OCI-LY3 (cell line): ENCODE results near the gene PALM3.
"Not testable (repeated sequence)": the region's sequence is repeated elsewhere in the genome, so short reads cannot be mapped to it uniquely, and the experiment has no call there.

ENCODE experiments used
- H2AFZ ChIP-seq: fragments of 200-600, 300-600 bp; shearing (Covaris generic); 2 replicates; pipeline ENCODE4 v1.6.0; 2014; ENCODE audit warnings: antibody characterized with exemption, low read depth, low read length
- H3K27ac ChIP-seq: fragments of 200-600, 300-600 bp; sonication (generic); 2 replicates; pipeline ENCODE4 v1.5.1; 2014; ENCODE audit warnings: mild to moderate bottlenecking, low read length, moderate library complexity, mixed read lengths
- H3K27me3 ChIP-seq: fragments of 200-600, 300-600 bp; sonication (generic); 2 replicates; pipeline ENCODE4 v1.6.1; 2014; ENCODE audit warnings: low read depth, low read length, mixed read lengths
- H3K36me3 ChIP-seq: fragments of 200-600, 300-600 bp; sonication (generic); replicated peaks from 2 replicates; pipeline ENCODE3; 2014; ENCODE audit warnings: low read depth, low read length, mixed read lengths
- H3K4me1 ChIP-seq: fragments of 300-600, 200-600 bp; sonication (generic); 2 replicates; pipeline ENCODE4 v1.6.1; 2014; ENCODE audit warnings: low read length, mixed read lengths
- H3K4me2 ChIP-seq: fragments of 200-600, 300-600 bp; sonication (generic); 2 replicates; pipeline ENCODE4 v1.6.1; 2014; ENCODE audit warnings: low read length, mixed read lengths
- H3K4me3 ChIP-seq: fragments of 300-600, 200-600 bp; sonication (generic); 2 replicates; pipeline ENCODE4 v1.5.1; 2014; ENCODE audit warnings: antibody characterized with exemption, mild to moderate bottlenecking, low read length, moderate library complexity
- H3K79me2 ChIP-seq: fragments of 300-600, 200-600 bp; shearing (Covaris generic); 2 replicates; pipeline ENCODE4 v1.6.1; 2014; ENCODE audit warnings: mild to moderate bottlenecking, low read length, mixed read lengths
- H3K9ac ChIP-seq: fragments of 300-600, 200-600 bp; shearing (Covaris generic); 2 replicates; pipeline ENCODE4 v1.6.0; 2014; ENCODE audit warnings: mild to moderate bottlenecking, low read length, moderate library complexity
- H3K9me3 ChIP-seq: fragments of 200-600, 300-600 bp; shearing (Covaris generic); 2 replicates; pipeline ENCODE4 v1.6.1; 2014; ENCODE audit warnings: low read length, mixed read lengths; ENCODE audit not compliant: insufficient read depth
- H4K20me1 ChIP-seq: fragments of 200-600, 300-600 bp; sonication (generic); 2 replicates; pipeline ENCODE4 v1.6.1; 2016; ENCODE audit warnings: low read length, mixed read lengths; ENCODE audit not compliant: insufficient read depth
- CTCF ChIP-seq: fragments of 200-600, 300-600 bp; sonication (generic); IDR thresholded peaks from 2 replicates; pipeline ENCODE4 v1.5.1; 2014; ENCODE audit warnings: antibody characterized with exemption, low read length, low read depth
- EZH2phosphoT487 ChIP-seq: fragments of 200-600 bp; shearing (Covaris generic); IDR thresholded peaks from 2 replicates; pipeline ENCODE4 v1.6.1; 2018; ENCODE audit warnings: antibody characterized with exemption, mixed run types, low read depth

The PALM3 gene

DNA sequence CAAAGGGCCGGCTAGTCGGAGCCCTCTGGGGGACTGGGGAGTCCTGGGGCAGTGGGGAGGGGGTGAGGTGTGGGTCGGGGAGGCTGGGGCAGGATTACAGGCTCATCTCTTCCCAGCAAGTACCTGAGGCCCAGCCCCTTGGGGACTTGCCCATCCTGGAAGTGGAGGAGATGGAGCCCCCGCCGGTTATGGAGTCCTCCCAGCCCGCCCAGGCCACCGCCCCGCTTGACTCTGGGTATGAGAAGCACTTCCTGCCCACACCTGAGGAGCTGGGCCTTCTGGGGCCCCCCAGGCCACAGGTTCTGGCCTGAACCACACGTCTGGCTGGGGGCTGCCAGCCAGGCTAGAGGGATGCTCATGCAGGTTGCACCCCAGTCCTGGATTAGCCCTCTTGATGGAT lies 9.9 kb downstream of the PALM3 start:
- H4K20me1 ChIP-seq = no peaks in the 10 kb centered on the region
- H2AFZ ChIP-seq = no peak overlapping the region
- no peak overlapping the region for H3K4me3 ChIP-seq
- H3K36me3 ChIP-seq = peaks cover 18% of the 10 kb centered on the region
- no peaks in the 10 kb centered on the region for H3K4me1 ChIP-seq
- no peaks in the 10 kb centered on the region for H3K27me3 ChIP-seq
- H3K27ac ChIP-seq = no peak overlapping the region
- H3K9ac ChIP-seq = no peak overlapping the region
- H3K9me3 ChIP-seq = no peaks in the 10 kb centered on the region
- H3K4me2 ChIP-seq = no peak overlapping the region
- H3K79me2 ChIP-seq = no peaks in the 10 kb centered on the region
- TF ChIP-seq EZH2phosphoT487 (no peak), CTCF (no peak)

DNA sequence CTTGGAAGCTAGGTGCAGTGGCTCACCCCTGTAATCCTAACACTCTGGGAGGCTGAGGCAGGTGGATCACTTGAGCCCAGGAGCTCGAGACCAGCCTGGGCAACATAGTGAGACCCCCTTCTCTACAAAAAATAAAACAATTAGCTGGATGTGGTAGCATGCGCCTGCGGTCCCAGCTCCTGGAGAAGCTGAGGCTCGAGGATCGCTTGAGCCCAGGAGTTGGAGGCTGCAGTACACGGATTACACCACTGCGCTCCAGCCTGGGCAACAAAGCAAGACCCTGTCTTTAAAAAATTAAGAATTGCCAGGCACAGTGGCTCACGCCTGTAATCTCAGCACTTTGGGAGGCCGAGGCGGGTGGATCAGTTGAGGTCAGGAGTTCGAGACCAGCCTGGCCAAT lies 10.9 kb downstream of the PALM3 start:
- H3K4me1 ChIP-seq, H3K4me3 ChIP-seq, H3K4me2 ChIP-seq, H3K27me3 ChIP-seq, H4K20me1 ChIP-seq, H3K9me3 ChIP-seq, H2AFZ ChIP-seq, H3K27ac ChIP-seq, H3K9ac ChIP-seq, H3K79me2 ChIP-seq: not testable (repeated sequence)
- H3K36me3 ChIP-seq = peaks cover 18% of the 10 kb centered on the region

DNA sequence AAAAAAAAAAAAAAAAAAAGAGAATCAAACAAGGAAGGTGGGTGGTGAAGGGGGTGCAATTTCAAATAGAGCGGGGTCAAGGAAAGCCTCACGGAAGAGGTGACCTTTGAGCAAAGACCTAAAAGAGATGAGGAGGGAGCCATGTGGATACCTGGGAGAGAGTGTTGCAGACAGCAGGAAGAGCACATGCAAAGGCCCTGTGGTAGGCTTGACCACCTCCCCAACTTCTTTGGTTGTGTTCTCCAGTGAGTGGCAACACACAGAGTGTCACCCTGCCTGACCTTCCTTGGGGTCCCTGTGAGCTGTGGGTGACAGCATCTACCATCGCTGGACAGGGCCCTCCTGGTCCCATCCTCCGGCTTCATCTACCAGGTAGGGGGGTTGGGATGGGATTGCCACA lies 11.4 kb downstream of the PALM3 start:
- no peaks in the 10 kb centered on the region for H3K79me2 ChIP-seq
- H3K9me3 ChIP-seq = no peaks in the 10 kb centered on the region
- no peak overlapping the region for H3K27ac ChIP-seq
- H3K36me3 ChIP-seq = peaks cover 18% of the 10 kb centered on the region
- no peak overlapping the region for H3K4me3 ChIP-seq
- TF ChIP-seq CTCF (no peak), EZH2phosphoT487 (no peak)
- no peak overlapping the region for H2AFZ ChIP-seq
- H3K4me1 ChIP-seq = no peaks in the 10 kb centered on the region
- no peaks in the 10 kb centered on the region for H4K20me1 ChIP-seq
- H3K9ac ChIP-seq = no peak overlapping the region
- H3K4me2 ChIP-seq = no peak overlapping the region
- no peaks in the 10 kb centered on the region for H3K27me3 ChIP-seq

GRCh38 chr19:14048443-14049153 lies 13.3 kb downstream of the PALM3 start:
- Histone ChIP-seq H3K9ac (no peak overlapping the region), H3K4me1 (no peaks in the 10 kb centered on the region), H3K4me2 (no peak overlapping the region), H3K4me3 (no peak overlapping the region), H3K36me3 (peaks cover 18% of the 10 kb centered on the region), H3K27ac (no peak overlapping the region), H2AFZ (no peak overlapping the region), H3K27me3 (no peaks in the 10 kb centered on the region), H3K9me3 (no peaks in the 10 kb centered on the region), H3K79me2 (no peaks in the 10 kb centered on the region), H4K20me1 (no peaks in the 10 kb centered on the region)
- TF ChIP-seq EZH2phosphoT487 (no peak), CTCF (peak; percentile 94)

DNA sequence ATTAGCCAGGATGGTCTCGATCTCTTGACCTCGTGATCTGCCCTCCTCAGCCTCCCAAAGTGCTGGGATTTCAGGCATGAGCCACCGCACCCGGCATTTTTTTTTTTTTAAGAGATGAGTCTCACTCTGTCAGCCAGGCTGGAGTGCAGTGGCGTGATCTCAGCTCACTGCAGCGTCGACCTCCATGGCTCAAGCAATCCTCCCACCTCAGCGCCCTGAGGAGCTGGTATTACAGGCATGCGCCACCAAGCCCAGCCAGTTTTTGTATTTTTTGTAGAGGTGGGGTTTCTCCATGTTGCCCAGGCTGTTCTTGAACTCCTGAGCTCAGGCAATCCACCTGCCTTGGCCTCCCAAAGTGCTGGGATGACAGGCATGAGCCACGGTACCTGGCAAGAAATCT lies 14.0 kb downstream of the PALM3 start:
- not testable (repeated sequence) for H3K9me3 ChIP-seq, H3K4me3 ChIP-seq, H3K79me2 ChIP-seq, H3K9ac ChIP-seq, H3K4me1 ChIP-seq, H2AFZ ChIP-seq, H3K27ac ChIP-seq, H3K27me3 ChIP-seq, H4K20me1 ChIP-seq, H3K4me2 ChIP-seq
- peaks cover 17% of the 10 kb centered on the region for H3K36me3 ChIP-seq
